HG02840 (cell line): ENCODE results near the gene GAB1.

ENCODE experiments used
- ATAC-seq: cut with Tn5 transposase; IDR thresholded peaks from one replicate; pipeline ENCODE4 v1.9.1; 2021; ENCODE audit warnings: mild to moderate bottlenecking, moderate library complexity, moderate number of reproducible peaks; ENCODE audit not compliant: unreplicated experiment, low FRiP score

The GAB1 gene

GRCh38 chr4:143473334-143474126, 136.9 kb downstream of the GAB1 start:
- ATAC-seq, result no peak

GRCh38 chr4:143477487-143477886, 140.8 kb downstream of the GAB1 start:
- no peak for ATAC-seq

GRCh38 chr4:143481361-143481760, 144.7 kb downstream of the GAB1 start:
- no peak for ATAC-seq

- ATAC-seq, result no peak
Measured at GRCh38 chr4:143482840-143483239, 146.2 kb downstream of the GAB1 start.

GRCh38 chr4:143486314-143486713, 149.6 kb downstream of the GAB1 start:
- ATAC-seq, result no peak

GRCh38 chr4:143488687-143489086, 152.0 kb downstream of the GAB1 start:
- no peak for ATAC-seq

GRCh38 chr4:143489106-143489505, 152.4 kb downstream of the GAB1 start:
- no peak for ATAC-seq

GRCh38 chr4:143498021-143498420, 161.3 kb downstream of the GAB1 start:
- ATAC-seq, result no peak

- no peak for ATAC-seq
Measured at GRCh38 chr4:143502231-143502630, 165.6 kb downstream of the GAB1 start.

- ATAC-seq, result no peak
Measured at GRCh38 chr4:143506031-143506430, 169.4 kb downstream of the GAB1 start.

- ATAC-seq, result no peak
Measured at GRCh38 chr4:143511906-143512305, 175.2 kb downstream of the GAB1 start.

GRCh38 chr4:143512978-143513313, 176.3 kb downstream of the GAB1 start:
- ATAC-seq, result peak; percentile 29

- peak; percentile 88 for ATAC-seq
Measured at GRCh38 chr4:143513314-143514168, 176.9 kb downstream of the GAB1 start, which contains the start of gene SMARCA5. Gene SMARCA5, plus strand, starts transcription at chr4:143513702. Its CDS starts 223 bp downstream, at chr4:143513925.

GRCh38 chr4:143514169-143514495, 177.5 kb downstream of the GAB1 start:
- ATAC-seq, result no peak

- ATAC-seq, result no peak
Measured at GRCh38 chr4:143514497-143514896, 177.8 kb downstream of the GAB1 start.

GRCh38 chr4:143514901-143515300, 178.2 kb downstream of the GAB1 start:
- no peak for ATAC-seq

GRCh38 chr4:143515905-143516304, 179.2 kb downstream of the GAB1 start:
- ATAC-seq, result no peak

GRCh38 chr4:143517764-143518163, 181.1 kb downstream of the GAB1 start:
- no peak for ATAC-seq
